HG02798 (cell line): ENCODE results near the gene SEMA4D.

Experiments used
- ATAC-seq: cut with Tn5 transposase; IDR thresholded peaks from one replicate; pipeline ENCODE4 v1.9.1; 2021; ENCODE audit warnings: mild to moderate bottlenecking; ENCODE audit not compliant: unreplicated experiment, poor library complexity

The SEMA4D gene

DNA sequence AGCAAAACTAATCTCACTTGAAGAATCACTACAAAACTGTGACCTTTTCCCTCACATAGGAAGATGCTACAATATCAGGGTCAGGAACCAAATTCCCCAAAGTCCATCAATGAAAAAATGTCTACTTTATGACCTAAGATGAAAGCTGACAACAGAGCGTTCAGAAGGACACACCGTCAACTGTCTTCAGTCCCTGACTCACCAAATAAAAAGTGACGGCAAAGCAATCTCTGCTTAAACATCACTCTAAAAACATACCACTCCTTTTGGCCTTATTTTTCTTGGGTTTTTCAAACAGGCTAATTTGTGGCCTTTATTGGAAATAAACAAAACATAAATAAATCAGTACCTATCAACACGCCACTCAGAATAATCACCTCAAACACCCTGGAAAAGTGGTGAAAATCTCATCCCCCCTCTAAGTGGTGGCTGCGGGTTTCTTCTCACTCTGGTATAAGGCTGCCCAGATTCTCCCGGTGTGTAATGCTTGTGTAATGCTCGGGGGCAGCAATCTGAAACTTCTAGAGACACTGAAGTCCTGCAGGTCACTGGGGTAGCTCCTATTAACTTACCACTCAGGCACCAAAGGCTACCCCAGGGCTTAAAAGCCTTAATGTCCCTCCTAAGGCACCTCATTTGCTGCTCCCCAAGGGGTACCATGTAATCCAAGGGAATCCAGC, 29.5 kb downstream of the SEMA4D start:
- no peak for ATAC-seq

GRCh38 chr9:89467278-89467625, 30.7 kb downstream of the SEMA4D start:
- peak; percentile 2 for ATAC-seq

DNA sequence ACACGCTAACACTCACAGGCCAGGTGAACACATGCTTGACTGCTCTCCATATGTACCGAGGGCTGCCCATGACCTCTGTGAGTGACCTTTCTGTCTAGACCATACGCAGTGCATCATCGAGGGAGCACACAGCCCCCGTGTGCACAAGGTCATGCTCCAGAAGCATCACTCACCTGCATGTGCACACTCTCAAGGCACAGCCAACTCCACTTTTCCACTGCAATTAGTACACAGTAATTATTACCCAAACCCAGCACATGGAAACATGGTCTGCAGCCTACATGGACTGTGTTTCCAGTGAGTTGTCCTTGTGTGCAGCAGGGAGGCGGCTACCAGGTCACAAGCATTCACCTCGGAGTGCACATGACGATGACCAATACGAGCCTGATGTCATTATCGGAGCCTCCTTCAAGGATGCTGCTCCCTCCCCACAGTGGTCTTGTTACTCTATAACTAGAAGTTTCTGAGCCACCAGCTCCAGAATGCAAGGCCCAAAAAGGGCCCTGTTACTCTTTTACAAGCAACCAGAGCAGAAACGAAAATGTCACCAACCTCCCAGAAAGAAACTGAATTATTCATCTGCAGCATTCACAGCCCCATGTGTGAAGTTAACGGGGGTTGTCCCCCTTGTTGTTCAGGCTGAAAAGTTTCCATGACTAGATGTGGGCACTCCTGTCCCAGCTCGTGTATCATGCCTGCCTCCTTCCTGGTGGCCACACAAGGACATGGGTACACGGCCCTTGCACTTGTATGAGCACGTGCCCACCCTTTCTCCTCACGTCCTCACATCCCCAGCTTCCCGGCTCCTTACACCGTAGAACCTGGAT, 31.2 kb downstream of the SEMA4D start:
- ATAC-seq = peak; percentile 73

- ATAC-seq = no peak
Observed at GRCh38 chr9:89465726-89466308, 32.1 kb downstream of the SEMA4D start.

DNA sequence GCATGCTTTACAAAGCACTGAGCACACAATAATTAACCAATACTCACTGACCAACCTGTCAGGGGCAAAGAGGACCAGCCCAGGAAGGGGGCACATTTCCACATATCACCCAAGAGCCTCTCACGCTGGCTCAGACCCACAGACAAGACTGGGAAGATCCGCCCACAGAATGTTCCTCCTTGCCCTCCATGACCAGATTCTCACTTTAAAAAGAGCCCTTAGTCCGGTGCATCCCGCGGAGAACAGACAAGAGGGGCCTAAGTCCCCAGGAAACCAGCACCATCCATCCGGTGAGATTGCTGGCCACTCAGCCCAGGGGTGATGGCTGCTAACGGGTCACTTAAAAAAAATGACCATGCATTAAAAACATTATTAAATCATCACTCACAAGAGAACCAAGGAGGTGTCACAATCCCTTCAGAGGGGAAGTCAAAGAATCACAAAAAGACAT, 32.9 kb downstream of the SEMA4D start:
- no peak for ATAC-seq

GRCh38 chr9:89464300-89464901, 33.5 kb downstream of the SEMA4D start:
- no peak for ATAC-seq

GRCh38 chr9:89462817-89463683, 34.9 kb downstream of the SEMA4D start:
- ATAC-seq = no peak

GRCh38 chr9:89462199-89462598, 35.7 kb downstream of the SEMA4D start:
- no peak for ATAC-seq

DNA sequence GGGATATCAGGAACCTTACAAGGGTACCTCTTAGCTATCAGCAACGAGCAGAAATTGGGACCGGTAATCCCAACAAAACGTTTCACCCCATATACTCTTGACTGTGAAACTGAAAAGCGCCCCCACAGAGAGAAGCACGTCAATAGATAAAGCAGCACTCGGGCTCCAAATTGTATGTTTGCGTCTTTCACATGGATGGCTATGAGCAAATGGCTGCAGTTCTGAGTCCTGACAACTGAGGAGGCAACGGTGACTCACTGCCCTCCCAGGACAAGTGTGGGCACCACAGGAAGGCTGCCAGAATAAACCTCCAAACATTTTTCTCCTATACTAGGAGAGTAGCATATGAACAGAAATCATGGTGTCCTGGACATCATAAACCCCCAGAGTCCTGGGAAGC, 36.6 kb downstream of the SEMA4D start:
- no peak for ATAC-seq

- ATAC-seq = no peak
Observed at GRCh38 chr9:89460551-89460950, 37.4 kb downstream of the SEMA4D start.

- no peak for ATAC-seq
Observed at GRCh38 chr9:89458768-89459496, 39.0 kb downstream of the SEMA4D start.

DNA sequence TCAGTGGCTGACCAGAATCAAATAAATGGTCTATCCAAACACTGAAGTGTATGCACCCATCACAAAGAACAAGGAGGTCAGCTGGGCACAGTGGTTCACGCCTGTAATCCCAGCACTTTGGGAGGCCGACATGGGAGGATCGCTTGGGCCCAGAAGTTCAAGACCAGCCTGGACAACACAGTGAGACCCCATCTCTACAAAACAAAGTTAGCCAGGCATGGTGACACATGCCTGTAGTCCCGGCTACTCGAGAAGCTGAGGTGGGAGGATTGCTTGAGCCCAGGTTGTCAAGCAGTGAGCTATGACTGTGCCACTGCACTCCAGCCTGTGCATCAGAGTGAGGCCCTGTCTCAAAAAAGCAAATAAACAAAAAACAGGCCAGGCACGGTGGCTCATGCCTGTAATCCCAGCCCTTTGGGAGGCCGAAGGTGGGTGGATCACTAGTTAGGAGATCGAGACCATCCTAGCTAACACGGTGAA, 40.5 kb downstream of the SEMA4D start:
- ATAC-seq = no peak

DNA sequence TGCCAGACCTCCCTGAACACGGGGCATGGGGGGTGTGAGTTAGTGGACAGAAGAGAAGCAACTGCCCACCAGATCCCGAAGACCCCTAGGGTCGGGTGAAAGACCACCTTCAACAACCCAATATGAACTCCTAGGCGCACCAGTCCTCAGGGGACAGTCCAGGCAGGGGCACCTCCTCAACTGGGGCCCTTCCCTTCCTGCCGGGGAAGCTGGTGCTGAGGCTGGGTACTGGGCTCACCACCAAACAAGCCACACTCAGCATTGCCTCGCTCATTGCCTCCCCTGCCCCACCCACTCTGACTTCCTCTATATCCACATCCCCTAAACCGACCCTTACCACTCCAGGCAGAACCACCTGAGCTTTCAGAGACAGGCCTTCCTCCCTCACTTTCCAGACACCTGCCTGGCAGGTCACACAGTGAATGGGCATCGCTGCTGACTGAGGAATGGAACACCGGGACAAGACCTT, 42.5 kb downstream of the SEMA4D start:
- ATAC-seq = no peak

DNA sequence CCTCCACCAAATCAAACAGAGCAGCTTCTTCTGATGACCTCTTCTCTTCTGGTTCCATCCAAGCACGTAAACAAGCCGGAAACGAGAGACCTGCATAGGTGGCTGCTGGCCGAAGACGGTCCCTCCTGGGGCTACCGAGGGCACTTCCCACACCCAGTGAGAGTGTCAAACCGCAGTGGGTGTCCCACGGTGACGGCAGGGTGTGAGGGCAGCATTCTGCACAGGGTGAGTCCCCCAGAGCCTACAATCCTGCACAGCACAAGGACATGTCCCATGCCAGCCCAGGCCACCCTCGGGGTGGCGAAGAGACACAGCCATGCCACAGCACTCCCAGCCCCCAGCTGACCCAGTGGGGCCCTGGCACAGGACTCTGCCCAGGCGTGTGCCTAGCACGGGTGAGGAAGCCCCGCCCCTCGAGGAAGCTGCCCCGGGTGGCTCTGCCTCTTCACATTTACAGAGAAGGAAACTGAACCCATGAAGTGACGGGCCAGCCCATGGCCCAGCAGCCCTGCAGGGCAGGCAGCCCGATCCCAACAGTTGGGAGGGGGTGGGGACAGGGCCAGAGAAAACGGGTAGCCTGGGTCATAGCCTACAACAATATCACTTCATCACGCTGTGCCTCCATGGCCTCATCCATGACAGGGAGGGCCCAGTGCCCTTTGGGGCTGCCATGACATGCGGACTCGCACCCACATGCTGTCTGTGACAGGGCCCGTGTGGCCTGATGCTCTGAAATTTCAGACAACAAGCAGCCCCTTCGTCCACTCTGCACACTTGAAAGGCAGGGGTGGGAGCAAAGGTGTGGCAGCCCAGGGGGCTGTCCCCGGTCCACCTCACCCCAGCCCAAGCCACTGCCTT, 43.2 kb downstream of the SEMA4D start:
- no peak for ATAC-seq

DNA sequence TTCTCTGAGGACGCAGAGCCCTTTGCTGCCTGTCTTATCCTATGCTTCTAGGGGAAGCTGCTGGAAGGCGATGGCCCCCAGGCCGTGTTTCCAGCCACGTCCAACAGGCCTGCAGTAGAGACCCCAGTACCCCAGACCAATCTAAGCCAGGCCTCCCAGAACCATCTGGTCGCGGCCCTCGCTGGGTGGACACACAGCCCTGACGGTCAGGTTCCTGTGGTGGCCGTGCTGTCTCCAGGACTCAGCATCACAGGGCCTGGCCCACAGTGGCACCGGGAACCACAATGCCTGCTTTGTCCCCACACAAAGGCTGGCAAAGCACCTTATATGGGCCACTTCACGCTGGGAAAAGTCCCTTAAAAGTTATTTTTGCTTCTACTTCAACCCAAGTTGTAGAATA, 44.5 kb downstream of the SEMA4D start:
- no peak for ATAC-seq

DNA sequence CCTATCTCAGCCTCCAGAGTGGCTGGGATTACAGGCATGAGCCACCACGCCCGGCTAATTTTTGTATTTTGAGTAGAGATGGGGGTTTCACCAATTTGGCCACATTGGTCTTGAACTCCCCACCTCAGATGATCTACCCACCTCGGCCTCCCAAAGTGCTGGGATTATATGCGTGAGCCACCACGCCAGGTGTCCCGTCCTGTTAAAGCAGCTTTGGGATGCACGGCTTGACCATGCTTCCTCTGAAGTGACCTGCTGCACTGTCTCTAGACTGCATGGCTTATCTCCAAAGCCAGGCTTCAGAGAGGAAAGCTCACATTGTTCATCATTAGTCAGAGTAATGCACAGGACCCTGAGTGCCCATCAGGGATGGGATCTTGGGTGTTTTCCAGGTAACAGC, 45.4 kb downstream of the SEMA4D start:
- ATAC-seq = no peak

- ATAC-seq = no peak
Observed at GRCh38 chr9:89450213-89450612, 47.7 kb downstream of the SEMA4D start.

DNA sequence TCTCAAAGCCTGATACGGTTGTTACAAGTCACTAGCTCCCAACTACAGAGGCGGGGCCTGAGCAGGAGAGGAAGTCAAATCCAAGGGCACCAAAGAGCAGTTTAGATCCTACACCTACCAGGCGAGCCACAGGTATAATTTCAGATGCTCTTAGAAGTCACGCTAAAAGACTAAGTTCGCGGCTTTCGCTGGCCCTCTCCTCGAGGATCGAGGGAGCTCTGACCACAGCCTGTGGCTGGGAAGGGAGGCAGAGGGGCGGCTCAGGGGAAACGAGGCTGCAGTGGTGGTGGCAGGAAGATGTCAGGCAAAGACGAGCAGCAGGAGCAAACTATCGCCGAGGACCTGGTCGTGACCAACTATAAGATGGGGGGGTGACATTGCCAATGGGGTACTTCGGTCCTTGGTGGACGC, 48.6 kb downstream of the SEMA4D start:
- no peak for ATAC-seq
